Adrenal gland (tissue), 5 donors: ENCODE data around the gene BZW2.
A peak's percentile ranks its signal among the peaks of the same experiment; 100 is the strongest.

Source experiments
- CTCF ChIP-seq, 6 experiments: fragments of 450-650 bp in 4 of 6; fragments of 200-600 bp in 2 of 6; sonication (generic) in 1 of 6; IDR thresholded peaks; 1 replicate in 5 of 6; 2 replicates in 1 of 6; pipeline versions ENCODE4 v1.5.1 to v1.8.0; 2016 to 2021; ENCODE audit warnings: antibody characterized with exemption in 6 of 6, mild to moderate bottlenecking in 2 of 6, moderate library complexity in 1 of 6
- POLR2A ChIP-seq, 2 donors: fragments of 450-650 bp; IDR thresholded peaks; one replicate each; pipeline ENCODE4 v1.6.1; 2017; ENCODE audit warnings: antibody characterized with exemption in 2 of 2, mild to moderate bottlenecking in 2 of 2, moderate library complexity in 1 of 2
- donor health status: DM: no; HTN: no; CAD: no.

- TF ChIP-seq CTCF (IDR thresholded peaks at IDR 0.05) (peak in 5 of 6 experiments; percentile 17 to 38 (median 19)), POLR2A (IDR thresholded peaks at IDR 0.05) (no peak)
These were observed 41.9 kb upstream of the BZW2 start for GRCh38 chr7:16604054-16604453.
